ENCODE measurements around the gene P3R3URF.
A peak's percentile ranks its signal among the peaks of the same experiment; 100 is the strongest.
"Not testable (repeated sequence)": the region's sequence is repeated elsewhere in the genome, so short reads cannot be mapped to it uniquely, and the experiment has no call there.

P3R3URF gene

GRCh38 chr1:46176211-46176865, at the start of gene P3R3URF:
TSS of gene P3R3URF (minus strand) at chr1:46176488. CDS start at chr1:46176471, 17 bp downstream.
- no peak for DNase-seq

- no peak for DNase-seq
These were observed 48.7 kb upstream of the P3R3URF start for GRCh38 chr1:46224966-46225365.

GRCh38 chr1:46223472-46223943, 47.2 kb upstream of the P3R3URF start:
- peak; percentile 73 for DNase-seq

GRCh38 chr1:46223055-46223454, 46.8 kb upstream of the P3R3URF start:
- DNase-seq, result not testable (repeated sequence)

- DNase-seq, result no peak
These were observed 45.5 kb upstream of the P3R3URF start for GRCh38 chr1:46221749-46222148.

GRCh38 chr1:46220808-46221207, 44.5 kb upstream of the P3R3URF start:
- DNase-seq, result no peak

- DNase-seq, result no peak
These were observed 43.5 kb upstream of the P3R3URF start for GRCh38 chr1:46219551-46220520.

GRCh38 chr1:46218443-46218842, 42.2 kb upstream of the P3R3URF start:
- DNase-seq, result no peak

GRCh38 chr1:46215504-46215903, 39.2 kb upstream of the P3R3URF start:
- no peak for DNase-seq

- no peak for DNase-seq
These were observed 34.8 kb upstream of the P3R3URF start for GRCh38 chr1:46211051-46211450.

- DNase-seq, result no peak
These were observed 34.3 kb upstream of the P3R3URF start for GRCh38 chr1:46210561-46210960.

GRCh38 chr1:46206399-46206798, 30.1 kb upstream of the P3R3URF start:
- DNase-seq, result no peak

- DNase-seq, result no peak
These were observed 29.5 kb upstream of the P3R3URF start for GRCh38 chr1:46205791-46206190.

- no peak for DNase-seq
These were observed 28.9 kb upstream of the P3R3URF start for GRCh38 chr1:46205141-46205540.

GRCh38 chr1:46204406-46204742, 28.1 kb upstream of the P3R3URF start:
- DNase-seq, result no peak

GRCh38 chr1:46203738-46204405, 27.6 kb upstream of the P3R3URF start:
- DNase-seq, result no peak

- no peak for DNase-seq
These were observed 23.0 kb upstream of the P3R3URF start for GRCh38 chr1:46199233-46199749.

GRCh38 chr1:46197964-46198811, 21.9 kb upstream of the P3R3URF start, which contains the start of gene POMGNT1:
TSS of gene POMGNT1 (minus strand) at chr1:46198434. CDS start at chr1:46197821, 613 bp downstream.
- DNase-seq, result peak; percentile 81

GRCh38 chr1:46197560-46197963, 21.3 kb upstream of the P3R3URF start:
- DNase-seq, result no peak

- DNase-seq, result no peak
These were observed 20.3 kb upstream of the P3R3URF start for GRCh38 chr1:46196609-46197008.

GRCh38 chr1:46194641-46195193, 18.4 kb upstream of the P3R3URF start:
- DNase-seq, result no peak
